OCI-LY7 (cell line): Measurements from ENCODE around the gene SCYL3.

Experiments used
- CTCF ChIP-seq: fragments of 200-600 bp; sonication (generic); conservative IDR thresholded peaks from 2 replicates; pipeline ENCODE4 v1.5.1; 2014; ENCODE audit warnings: mild to moderate bottlenecking, antibody characterized with exemption, low read length, moderate library complexity, mixed read lengths
- EZH2phosphoT487 ChIP-seq: fragments of 200-600 bp; sonication (generic); IDR thresholded peaks from 2 replicates; pipeline ENCODE4 v1.6.1; 2018; ENCODE audit warnings: low read depth, borderline replicate concordance, mild to moderate bottlenecking, mixed run types, antibody characterized with exemption, low read length, moderate library complexity, mixed read lengths

GRCh38 chr1:169892927-169893644, 610 bp downstream of the SCYL3 start:
- no peak for TF ChIP-seq CTCF
- TF ChIP-seq EZH2phosphoT487 = no peak
